Measurements from ENCODE around the gene UBE2L5.

- peak; percentile 23 for TF ChIP-seq POLR2A (IDR thresholded peaks at IDR 0.05; ENCODE audit: low read length)
- TF ChIP-seq GATA1 (IDR thresholded peaks at IDR 0.05; ENCODE audit: low read depth, low read length), result no peak
Observed at GRCh38 chr13:30457306-30457891, 35.1 kb downstream of the UBE2L5 start.

Data from erythroblast (primary cell).